WTC11 (cell line): Measurements from ENCODE around the gene PKDCC.

Experiments used
- MXD4 ChIP-seq: fragments of 250-450 bp; sonication (Bioruptor Pico); IDR thresholded peaks from 2 replicates; pipeline ENCODE4 v1.8.0; 2021; ENCODE audit warnings: mild to moderate bottlenecking, moderate library complexity, borderline replicate concordance
- MYBL2 ChIP-seq: sonication (generic); formaldehyde crosslinking; IDR thresholded peaks from 2 replicates; pipeline ENCODE4 v1.8.1; 2023; ENCODE audit warnings: mild to moderate bottlenecking, moderate library complexity, missing genetic modification reagents
- ZNF219 ChIP-seq: sonication (generic); formaldehyde crosslinking; IDR thresholded peaks from 2 replicates; pipeline ENCODE4 v1.8.0; 2023; ENCODE audit warnings: missing genetic modification reagents, mild to moderate bottlenecking, borderline replicate concordance
- TF ChIP-seq, protein P1 (sequence below): fragments of 200-600 bp; IDR thresholded peaks from 2 replicates; pipeline ENCODE4 v1.8.0; 2022; ENCODE audit warnings: antibody characterized with exemption
- TF ChIP-seq, protein P2 (sequence below): sonication (generic); formaldehyde crosslinking; IDR thresholded peaks from 2 replicates; pipeline ENCODE4 v1.8.1; 2023; ENCODE audit warnings: mild to moderate bottlenecking, missing genetic modification reagents
- TF ChIP-seq, protein P3 (sequence below): sonication (generic); formaldehyde crosslinking; IDR thresholded peaks from 2 replicates; pipeline ENCODE4 v1.8.0; 2022; ENCODE audit warnings: mild to moderate bottlenecking, missing genetic modification reagents
- TF ChIP-seq, protein P4 (sequence below): sonication (generic); formaldehyde crosslinking; IDR thresholded peaks from 2 replicates; pipeline ENCODE4 v1.8.1; 2023; ENCODE audit warnings: mild to moderate bottlenecking, missing genetic modification reagents, borderline replicate concordance
- TF ChIP-seq, protein P5 (sequence below): sonication (generic); formaldehyde crosslinking; conservative IDR thresholded peaks from 2 replicates; pipeline ENCODE4 v1.8.1; 2022; ENCODE audit warnings: mild to moderate bottlenecking, missing genetic modification reagents

DNA sequence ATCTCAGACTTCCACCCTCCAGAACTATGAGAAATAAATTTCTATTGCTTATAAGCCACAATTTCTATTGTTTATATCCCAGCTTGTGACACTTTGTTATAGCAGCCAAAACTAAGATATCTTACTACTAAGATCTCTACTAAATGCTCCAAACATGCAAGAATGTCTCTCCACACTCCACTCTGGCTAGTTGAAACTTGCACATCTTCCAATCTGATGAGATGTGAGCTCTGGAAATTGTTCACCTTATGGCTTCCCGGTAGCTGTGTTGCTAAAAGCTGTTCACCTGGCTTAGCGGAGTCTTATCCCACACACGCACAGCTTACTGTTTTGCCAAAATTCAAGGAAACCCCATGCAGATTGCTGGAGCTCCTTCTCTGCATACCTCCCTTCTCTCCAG lies 43.9 kb downstream of the PKDCC start:
- TF ChIP-seq, protein P1, sequence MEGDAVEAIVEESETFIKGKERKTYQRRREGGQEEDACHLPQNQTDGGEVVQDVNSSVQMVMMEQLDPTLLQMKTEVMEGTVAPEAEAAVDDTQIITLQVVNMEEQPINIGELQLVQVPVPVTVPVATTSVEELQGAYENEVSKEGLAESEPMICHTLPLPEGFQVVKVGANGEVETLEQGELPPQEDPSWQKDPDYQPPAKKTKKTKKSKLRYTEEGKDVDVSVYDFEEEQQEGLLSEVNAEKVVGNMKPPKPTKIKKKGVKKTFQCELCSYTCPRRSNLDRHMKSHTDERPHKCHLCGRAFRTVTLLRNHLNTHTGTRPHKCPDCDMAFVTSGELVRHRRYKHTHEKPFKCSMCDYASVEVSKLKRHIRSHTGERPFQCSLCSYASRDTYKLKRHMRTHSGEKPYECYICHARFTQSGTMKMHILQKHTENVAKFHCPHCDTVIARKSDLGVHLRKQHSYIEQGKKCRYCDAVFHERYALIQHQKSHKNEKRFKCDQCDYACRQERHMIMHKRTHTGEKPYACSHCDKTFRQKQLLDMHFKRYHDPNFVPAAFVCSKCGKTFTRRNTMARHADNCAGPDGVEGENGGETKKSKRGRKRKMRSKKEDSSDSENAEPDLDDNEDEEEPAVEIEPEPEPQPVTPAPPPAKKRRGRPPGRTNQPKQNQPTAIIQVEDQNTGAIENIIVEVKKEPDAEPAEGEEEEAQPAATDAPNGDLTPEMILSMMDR = no peak
- TF ChIP-seq, protein P2, sequence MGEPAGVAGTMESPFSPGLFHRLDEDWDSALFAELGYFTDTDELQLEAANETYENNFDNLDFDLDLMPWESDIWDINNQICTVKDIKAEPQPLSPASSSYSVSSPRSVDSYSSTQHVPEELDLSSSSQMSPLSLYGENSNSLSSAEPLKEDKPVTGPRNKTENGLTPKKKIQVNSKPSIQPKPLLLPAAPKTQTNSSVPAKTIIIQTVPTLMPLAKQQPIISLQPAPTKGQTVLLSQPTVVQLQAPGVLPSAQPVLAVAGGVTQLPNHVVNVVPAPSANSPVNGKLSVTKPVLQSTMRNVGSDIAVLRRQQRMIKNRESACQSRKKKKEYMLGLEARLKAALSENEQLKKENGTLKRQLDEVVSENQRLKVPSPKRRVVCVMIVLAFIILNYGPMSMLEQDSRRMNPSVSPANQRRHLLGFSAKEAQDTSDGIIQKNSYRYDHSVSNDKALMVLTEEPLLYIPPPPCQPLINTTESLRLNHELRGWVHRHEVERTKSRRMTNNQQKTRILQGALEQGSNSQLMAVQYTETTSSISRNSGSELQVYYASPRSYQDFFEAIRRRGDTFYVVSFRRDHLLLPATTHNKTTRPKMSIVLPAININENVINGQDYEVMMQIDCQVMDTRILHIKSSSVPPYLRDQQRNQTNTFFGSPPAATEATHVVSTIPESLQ (CRISPR knock-in tag) = no peak
- TF ChIP-seq, protein P3, sequence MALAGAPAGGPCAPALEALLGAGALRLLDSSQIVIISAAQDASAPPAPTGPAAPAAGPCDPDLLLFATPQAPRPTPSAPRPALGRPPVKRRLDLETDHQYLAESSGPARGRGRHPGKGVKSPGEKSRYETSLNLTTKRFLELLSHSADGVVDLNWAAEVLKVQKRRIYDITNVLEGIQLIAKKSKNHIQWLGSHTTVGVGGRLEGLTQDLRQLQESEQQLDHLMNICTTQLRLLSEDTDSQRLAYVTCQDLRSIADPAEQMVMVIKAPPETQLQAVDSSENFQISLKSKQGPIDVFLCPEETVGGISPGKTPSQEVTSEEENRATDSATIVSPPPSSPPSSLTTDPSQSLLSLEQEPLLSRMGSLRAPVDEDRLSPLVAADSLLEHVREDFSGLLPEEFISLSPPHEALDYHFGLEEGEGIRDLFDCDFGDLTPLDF (CRISPR knock-in tag) = no peak
- TF ChIP-seq, protein P4, sequence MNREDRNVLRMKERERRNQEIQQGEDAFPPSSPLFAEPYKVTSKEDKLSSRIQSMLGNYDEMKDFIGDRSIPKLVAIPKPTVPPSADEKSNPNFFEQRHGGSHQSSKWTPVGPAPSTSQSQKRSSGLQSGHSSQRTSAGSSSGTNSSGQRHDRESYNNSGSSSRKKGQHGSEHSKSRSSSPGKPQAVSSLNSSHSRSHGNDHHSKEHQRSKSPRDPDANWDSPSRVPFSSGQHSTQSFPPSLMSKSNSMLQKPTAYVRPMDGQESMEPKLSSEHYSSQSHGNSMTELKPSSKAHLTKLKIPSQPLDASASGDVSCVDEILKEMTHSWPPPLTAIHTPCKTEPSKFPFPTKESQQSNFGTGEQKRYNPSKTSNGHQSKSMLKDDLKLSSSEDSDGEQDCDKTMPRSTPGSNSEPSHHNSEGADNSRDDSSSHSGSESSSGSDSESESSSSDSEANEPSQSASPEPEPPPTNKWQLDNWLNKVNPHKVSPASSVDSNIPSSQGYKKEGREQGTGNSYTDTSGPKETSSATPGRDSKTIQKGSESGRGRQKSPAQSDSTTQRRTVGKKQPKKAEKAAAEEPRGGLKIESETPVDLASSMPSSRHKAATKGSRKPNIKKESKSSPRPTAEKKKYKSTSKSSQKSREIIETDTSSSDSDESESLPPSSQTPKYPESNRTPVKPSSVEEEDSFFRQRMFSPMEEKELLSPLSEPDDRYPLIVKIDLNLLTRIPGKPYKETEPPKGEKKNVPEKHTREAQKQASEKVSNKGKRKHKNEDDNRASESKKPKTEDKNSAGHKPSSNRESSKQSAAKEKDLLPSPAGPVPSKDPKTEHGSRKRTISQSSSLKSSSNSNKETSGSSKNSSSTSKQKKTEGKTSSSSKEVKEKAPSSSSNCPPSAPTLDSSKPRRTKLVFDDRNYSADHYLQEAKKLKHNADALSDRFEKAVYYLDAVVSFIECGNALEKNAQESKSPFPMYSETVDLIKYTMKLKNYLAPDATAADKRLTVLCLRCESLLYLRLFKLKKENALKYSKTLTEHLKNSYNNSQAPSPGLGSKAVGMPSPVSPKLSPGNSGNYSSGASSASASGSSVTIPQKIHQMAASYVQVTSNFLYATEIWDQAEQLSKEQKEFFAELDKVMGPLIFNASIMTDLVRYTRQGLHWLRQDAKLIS (CRISPR knock-in tag) = no peak
- TF ChIP-seq MYBL2 (CRISPR knock-in tag) (no peak), ZNF219 (CRISPR knock-in tag) (no peak), MXD4 (CRISPR knock-in tag) (no peak)
- TF ChIP-seq, protein P5, sequence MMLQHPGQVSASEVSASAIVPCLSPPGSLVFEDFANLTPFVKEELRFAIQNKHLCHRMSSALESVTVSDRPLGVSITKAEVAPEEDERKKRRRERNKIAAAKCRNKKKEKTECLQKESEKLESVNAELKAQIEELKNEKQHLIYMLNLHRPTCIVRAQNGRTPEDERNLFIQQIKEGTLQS (CRISPR knock-in tag) = no peak
